Left renal pelvis (tissue), 4 donors: ENCODE data around the gene PPIF. TPM values are rescaled to one million over a fixed set of nuclear protein-coding genes. Genes with fewer than 3 reads are reported as not detected.

Source experiments
- DNase-seq, 4 donors: peaks; one replicate each; pipeline ENCODE4 v3.0.0-alpha.2; 2013; ENCODE audit warnings: low read depth in 4 of 4, low spot score in 3 of 4
- polyA plus RNA-seq, 4 donors: library from polyadenylated mRNA; unstranded; fragments of 120-200 nt; gene quantifications; one replicate each; pipeline ENCODE4 v1.2.1, GENCODE V29; 2013; ENCODE audit not compliant: insufficient read length in 4 of 4

PPIF gene
- polyA plus RNA-seq, 4 donors = 27.4 to 71.7 (median 59.5) TPM

DNA sequence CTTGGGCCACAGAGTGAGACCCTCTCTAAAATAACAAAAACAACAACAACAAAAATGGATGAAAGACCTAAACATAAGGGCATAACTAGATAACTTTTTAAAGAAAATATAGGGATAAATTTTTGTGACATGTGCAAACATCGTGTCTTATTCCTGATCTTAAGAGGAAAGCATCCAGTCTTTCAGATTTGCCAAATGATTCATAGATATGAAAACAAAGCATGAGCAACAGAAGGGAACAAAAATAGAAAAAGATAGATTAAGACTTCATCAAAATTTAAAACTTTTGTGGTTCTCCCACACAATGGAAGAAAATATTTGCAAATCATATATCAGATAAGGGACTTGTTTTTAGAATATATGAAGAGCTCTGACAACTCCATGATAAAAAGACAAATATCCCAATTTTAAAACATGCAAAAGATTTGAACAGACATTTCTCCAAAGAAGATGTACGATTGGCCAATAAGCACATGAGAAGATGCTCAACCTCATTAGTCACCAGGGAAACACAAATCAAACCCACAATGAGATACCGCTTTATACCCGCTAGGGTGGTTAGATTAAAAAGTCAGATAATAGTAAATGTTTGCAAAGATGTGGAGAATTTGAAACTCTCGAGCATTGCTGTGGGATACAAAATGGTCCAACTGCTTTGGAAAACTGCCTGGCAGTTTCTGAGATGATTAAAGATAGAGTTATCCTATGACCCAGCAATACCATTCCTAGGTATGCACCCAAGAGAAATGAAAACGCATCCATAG is 20.3 kb downstream of the PPIF start:
- no peak for DNase-seq

DNA sequence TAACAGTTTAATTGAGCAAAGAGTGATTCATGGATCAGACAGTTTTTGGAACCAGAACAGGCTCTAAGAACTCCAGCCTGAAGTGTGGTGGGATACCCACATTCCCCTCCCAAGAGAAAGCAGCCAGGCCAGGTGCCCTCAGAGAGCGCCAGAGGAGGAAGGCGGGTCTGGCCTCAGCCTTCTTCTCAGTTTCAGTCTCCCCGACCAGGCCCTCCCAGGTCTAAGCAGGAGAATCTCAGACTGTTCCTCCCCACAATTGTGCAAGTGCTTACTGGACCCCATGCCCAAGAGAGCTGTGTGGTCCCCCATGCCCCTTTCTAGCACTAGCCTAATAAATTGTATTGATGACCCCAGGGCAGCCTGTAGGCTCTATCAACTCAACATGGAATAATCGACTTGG is 25.6 kb downstream of the PPIF start:
- DNase-seq = no peak

DNA sequence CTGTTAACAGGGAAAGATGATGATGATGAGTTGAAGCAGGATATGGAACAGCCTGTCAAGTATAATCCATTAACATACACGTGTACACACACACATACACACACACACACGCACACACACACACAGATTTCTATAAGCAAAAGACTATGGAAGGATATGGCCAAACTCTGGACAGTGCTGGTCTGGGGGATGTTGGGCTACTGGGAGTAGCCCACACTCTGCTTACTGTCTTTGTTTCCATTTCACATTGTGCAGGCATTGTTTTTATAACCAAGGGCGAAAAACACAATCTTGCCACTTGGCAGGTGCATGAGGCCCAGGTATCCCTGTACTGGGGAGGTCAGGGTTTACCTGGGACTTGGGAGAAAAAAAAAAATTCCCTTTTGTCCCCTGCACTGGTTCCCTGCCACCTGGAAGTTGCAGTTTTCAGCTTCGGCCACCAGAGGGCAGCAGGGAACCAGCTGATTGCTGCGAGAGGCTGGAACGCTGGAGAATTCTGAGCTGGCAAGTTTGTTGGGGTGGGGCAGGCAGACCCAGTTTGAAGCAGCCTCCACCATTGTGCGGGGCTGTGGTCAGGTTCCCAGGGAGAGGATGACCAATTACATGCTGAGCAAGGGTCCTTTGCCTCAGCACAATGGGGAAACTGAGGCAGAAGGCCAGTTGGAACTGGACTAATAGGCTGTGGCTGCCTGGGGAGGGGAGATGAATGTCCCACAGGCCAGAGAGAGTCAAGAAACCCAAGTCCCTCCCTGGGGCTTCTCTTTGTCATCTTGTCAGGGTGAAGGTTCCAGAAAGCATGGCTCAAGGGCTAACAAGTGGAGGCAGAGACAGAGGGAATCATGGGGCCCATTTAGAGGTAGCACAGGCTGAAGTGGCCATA is 27.3 kb downstream of the PPIF start:
- peak; percentile 36 to 59 (median 50) for DNase-seq

DNA sequence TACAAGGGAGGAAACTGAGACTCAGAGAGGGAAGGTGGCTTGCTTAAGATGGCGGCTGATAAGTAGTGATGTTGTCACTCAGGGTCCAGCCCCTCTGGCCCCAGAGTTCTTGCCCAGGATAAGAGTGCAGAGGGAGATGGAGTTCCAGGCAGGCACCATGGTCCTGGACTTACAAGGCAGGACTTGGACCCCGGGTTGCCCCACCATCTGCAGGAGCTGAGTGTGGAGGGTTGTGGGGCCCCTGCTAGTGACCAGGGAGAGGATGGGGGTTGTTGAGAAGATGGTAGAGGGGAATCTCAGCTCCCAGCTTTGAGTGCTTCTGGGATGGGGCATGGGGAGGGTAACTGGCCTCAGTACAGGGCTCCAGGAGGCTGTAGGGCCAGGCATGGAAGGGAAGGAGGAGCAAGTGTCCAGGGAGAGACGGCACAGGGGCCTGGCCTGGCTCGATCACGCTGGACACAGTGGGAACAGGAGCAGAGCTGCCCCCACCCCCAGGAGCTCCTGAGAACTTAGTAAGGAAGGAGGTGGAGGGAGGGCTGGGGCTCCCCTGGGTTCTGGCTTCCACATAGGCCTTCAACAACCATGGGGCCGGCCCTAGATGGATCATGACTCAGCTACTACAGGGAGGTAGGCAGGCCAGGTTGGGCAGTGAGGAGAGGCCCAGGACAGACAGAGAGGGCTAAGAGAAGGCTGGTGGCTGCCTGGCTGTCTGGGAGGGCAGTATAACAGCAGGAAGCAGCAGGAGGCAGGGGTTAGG is 28.2 kb downstream of the PPIF start:
- DNase-seq = no peak

DNA sequence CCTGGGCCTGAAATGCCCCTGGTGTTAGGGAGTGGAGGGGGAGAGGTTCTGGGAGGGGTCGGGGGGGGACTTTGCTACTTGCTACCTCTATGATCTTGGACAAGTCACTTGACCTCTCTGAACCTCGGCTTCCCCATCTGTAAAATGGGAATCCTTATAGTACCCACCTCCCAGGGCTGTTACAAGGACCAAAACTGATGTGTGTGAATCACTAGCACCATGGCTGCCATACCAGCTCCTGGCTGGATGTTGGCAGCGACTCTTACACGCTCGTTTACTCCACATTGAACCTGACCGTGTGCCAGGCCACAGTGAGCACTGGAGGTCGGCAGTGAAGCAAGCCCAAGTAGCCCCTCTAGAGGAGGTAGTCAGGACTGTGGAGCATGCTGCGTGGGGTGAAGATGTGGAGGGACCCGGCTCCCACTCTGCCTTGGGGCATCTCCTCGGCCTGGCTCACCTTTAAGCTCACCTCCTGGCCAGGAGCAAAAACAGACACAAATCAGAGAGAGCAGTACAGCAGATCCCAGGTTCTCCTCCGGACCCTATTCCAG is 28.9 kb downstream of the PPIF start:
- DNase-seq = no peak

DNA sequence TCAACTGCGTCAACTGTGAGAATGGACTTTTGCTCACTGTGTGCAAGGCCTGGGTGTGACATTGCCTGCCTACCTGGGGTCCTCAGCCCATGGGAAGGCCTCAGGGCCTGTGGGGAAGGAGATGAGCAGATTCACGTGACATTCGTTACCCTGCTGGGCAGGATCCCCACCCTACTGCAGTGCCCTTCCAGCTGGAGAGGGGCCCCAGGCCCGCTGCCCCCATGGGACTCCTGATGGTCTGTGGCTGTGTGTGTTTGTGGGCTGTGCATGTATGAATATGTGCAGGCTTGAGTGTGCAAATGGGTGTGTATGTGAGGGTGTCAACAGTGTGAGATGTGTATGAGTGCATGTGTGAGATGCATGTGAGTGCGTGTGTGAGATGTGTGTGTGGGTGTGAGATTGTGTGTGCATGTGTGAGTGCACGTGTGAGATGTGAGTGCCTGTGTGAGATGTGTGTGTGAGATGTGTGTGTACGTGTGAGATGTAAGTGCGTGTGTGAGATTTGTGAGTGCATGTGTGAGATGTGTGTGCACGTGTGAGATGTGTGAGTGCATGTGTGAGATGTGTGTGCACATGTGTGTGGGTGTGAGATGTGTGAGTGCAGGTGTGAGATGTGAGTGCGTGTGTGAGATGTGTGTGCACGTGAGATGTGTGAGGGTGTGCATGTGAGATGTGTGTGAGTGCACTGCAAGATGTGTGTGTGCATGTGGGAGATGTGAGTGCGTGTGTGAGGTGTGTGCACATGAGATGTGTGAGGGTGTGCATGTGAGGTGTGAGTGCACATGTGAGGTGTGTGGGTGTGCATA is 29.7 kb downstream of the PPIF start:
- DNase-seq = no peak

DNA sequence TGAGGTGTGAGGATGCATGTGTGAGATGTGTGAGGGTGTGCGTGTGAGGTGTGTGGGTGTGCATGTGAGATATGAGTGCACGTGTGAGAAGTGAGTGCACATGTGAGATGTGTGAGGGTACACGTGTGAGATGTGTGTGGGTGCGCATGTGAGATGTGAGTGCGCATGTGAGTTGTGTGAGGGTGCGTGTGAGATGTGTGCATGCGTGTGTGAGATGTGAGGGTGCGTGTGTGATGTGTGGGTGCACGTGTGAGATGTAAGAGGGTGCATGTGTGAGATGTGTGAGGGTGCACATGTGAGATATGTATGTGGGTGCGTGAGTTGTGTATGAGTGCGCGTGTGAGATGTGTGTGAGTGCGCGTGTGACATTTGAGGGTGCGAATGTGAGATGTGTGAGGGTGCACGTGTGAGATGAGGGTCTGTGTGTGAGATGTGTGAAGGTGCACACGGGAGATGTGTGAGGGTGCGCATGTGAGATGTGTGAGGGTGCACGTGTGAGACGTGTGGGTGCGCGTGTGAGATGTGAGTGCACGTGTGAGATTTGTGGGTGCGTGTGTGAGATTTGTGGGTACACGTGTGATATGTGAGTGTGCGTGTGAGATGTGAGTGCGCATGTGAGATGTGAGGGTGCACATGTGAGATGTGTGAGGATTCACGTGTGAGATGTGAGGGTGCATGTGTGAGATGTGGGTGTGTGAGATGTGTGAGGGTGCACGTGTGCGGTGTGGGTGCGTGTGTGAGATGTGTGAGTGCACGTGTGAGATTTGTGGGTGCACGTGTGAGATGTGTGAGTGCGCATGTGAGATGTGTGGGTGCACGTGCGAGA is 30.5 kb downstream of the PPIF start:
- DNase-seq = no peak

DNA sequence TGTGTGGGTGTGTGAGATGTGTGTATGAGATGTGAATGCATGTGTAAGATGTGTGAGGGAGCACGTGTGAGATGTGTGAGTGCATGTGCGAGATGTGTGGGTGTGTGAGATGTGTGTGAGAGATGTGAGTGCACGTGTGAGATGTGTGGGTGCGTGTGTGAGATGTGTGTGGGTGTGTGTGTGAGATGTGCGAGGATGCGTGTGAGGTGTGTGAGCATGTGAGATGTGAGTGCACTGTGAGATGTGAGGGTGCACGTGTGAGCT is 31.0 kb downstream of the PPIF start:
- DNase-seq = no peak

DNA sequence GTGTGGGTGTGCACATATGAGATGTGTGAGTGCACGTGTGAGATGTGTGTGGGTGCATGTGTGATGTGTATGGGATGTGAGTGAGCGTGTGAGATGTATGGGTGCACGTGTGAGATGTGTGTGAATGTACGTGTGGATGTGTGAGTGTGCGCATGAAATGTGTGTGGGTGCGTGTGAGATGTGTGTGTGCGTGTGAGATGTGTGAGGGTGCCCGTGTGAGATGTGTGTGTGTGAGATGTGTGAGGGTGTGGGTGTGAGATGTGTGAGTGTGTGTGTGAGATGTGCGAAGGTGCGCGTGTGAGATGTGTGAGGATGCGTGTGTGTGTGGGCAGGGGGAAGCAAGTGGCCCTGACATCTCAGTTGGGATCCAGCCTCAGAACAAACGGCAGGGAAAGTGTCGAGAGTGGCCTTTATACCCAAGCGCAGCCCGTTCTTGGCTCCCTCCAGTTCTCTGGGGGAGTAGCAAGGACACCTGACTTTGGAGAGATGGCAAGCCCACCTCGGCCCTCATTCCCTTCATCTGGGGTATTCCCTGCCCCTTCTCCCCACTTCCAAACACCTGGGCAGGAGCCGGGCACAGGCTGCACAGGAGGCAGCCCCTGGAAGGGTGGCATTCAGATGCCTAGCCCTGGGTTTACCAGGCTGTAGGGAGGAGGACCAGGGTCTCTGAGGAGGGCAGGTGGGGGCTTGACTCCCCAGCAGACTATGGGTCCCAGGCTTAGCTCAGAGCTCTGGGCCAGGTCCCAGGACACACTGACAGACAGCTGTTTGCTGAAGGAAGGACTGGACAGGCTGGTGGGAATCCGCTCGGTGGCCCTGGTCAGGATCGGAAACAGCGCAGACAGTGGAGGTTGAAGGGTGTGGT is 31.6 kb downstream of the PPIF start:
- no peak for DNase-seq

DNA sequence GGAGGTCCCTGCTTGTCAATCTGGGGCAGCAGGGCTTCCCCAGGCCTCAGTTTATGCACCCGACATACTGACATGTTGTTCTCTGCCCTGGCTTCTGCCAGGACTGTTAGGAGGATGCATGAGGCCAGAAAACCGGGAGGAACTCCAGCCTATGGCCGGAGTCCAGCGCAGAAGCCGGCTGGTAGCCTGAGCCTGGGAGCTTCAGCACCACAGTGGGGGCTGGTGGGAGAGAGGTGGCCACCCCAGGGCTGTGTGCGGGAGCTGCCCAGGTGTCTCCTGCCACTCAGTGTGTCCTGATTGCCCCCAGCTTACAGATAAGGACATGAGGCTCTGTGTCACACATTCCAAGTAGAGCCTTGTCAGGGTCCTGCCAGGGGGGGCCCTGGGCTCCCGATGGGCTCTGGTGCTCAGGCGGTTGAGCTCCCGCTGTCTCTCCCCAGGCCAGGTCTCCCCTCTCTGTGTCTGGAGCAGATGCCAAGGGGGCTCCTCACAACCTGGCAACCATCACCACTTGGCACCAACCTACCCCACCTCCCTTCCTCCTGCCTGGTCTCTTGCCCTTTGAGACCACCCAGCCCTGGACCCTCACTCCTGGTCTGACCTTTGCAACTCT is 32.3 kb downstream of the PPIF start:
- DNase-seq = no peak

DNA sequence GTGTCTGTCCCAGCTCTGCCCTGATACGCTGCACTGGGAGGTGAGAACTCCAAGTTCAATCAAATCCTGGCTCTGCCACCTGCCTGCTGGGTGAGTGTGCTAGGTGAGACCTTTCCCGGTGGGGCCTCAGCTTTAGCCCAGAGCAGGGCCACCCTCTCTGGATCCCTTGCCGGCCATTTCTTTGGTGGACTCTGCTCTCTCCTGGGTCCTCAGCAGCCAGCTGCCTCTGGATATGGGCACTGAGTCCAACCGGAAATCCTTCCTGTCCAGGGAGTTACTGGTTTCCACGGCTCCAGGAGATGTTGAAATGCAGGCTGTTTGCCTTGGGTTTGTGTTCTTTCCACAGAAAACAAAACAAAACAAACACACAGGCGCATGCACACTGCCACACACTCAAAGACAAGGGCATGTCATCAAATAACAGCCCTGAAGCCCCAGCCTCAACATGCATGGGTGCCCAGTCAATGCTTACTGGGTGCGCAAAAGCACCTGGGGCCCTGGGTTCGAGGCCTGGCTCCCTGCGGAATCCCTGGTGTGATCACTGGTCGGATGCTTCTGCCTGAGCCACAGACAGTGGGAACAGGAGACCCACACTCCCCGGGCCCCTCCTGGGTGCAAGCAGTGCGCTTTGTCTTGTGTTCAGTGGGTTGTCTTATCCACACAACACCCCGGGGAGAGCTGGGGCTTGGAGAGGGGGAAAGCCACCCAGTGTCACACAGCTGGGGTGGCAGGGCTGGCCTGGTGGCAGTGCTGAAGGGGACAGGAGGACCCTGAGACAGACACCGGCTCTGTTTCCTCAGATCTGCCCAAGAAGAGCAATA is 33.1 kb downstream of the PPIF start:
- DNase-seq = no peak

DNA sequence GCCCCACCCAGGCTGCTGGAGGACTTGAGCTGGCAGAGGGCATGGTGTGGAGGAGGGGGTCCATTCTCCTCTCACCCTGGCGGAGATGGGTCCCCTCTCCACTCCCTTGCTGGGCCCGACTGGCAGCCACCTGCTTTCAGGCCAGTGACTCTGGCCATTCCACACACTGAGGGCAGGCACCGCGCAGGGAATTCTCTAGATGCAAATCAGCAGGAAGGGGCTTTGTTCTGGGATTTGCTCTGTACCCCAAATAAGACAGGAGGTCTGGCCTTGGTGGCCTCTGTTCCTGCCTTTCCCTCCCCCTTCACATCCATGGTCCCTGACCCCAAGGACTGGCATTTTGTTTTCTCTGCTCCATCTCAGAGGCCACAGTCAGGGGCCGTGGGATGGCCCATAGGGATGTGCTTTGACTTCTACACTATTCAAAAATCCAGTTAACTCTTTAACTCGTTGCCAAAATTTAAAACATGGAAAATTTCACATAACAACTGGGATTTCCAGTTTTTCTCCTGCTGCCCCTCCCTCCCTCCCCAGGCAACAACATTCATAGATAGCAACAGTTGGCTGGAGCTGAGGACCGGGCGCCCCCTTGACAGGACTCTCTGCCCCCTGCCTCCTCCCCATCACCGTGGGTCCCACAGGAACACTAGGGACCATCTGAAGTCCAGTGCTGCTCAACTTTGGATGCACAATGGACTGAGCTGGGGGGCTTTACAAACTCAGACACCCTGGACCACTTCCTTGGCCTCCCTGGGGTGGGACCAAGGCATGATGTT is 33.9 kb downstream of the PPIF start:
- no peak for DNase-seq

DNA sequence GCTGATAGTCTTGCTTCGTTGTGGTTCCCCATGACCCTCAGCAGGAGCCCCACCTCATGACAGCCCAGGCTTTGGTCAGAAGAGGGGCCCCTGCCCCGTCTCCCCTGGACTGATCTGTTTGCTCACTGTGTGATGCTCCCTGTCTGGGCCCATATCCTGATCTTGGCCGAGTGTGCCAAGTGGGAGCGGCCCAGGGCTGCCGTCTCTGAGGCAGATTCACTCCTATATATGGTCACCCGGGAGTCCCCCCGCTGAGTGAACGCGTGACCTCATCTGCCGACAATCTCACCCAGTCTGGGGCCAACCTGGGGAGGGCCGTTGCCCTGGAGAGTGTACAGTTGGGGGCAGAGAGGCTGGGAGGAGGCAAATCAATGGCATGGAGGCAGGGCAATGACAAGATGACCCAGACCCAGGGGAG is 34.5 kb downstream of the PPIF start:
- DNase-seq = no peak

DNA sequence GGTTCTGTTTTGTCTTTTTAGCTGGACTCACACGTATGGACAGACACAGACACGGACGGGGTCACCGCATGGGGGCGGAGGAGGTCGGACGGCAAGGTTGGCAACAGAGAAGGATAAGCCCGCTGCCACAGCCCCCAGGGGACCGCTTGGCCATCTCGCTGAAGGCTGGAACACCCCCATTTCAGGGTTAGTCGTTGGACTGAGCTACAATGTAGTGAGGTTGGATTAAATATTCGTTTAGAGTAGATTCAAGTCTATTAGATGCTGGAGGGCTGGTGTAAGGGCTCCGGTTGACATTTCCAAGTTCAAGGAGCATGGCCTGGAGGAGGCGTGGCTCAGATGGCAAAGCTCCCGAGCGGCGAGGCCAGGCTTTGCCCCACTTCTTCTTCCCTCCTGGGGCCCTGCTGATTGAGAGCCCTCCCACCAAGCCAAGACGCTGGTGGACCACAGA is 35.2 kb downstream of the PPIF start:
- DNase-seq = no peak

DNA sequence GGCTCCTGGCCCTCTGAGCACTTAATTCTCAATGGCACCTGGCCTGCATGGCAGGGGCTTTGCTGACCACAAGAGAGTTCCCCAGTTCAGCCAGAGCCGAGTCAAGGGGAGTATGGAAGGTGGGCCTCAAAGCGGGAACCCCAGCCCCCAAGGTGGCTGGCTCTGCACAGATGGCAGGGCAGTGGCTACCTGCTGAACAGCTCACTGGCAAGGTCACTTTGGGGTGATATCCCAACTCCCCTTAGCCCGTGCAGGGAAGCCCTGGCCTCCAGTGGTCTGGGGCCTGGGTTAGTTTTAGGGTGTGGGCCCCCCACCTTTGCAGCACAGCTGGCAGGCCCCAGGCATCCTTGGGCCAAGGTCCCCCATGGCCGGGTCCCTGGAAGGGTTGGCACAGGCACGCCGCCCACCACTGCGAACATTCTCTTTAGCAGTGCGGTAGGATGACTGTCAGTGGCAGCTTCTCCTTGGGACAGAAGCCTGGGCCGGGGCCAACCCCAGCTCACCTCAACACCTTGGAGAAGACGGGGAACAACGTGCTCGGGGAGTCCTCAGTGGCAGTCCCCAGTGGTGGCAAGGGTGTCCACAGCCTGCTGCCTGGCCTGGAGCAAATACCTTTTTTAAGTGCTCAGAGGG is 36.8 kb downstream of the PPIF start:
- DNase-seq = no peak
